Fibroblast of skin of right quadriceps (primary cell): ENCODE data around the gene HSPA1A.
"Not testable (repeated sequence)": the region's sequence is repeated elsewhere in the genome, so short reads cannot be mapped to it uniquely, and the experiment has no call there.

Source experiments
- DNase-seq: peaks from one replicate; pipeline ENCODE4 v3.0.0-alpha.2; 2013

Gene HSPA1A

GRCh38 chr6:31811645-31812044, 3.7 kb upstream of the HSPA1A start:
- DNase-seq: no peak

GRCh38 chr6:31813465-31813849, 1.9 kb upstream of the HSPA1A start:
- DNase-seq: no peak

- peak; percentile 99 for DNase-seq
Measured at GRCh38 chr6:31814677-31815024, 692 bp upstream of the HSPA1A start.

- DNase-seq: not testable (repeated sequence)
Measured at GRCh38 chr6:31817133-31817928, 2.0 kb downstream of the HSPA1A start.

GRCh38 chr6:31817929-31818511, 2.7 kb downstream of the HSPA1A start:
- not testable (repeated sequence) for DNase-seq

- no peak for DNase-seq
Measured at GRCh38 chr6:31819871-31820299, 4.5 kb downstream of the HSPA1A start.

GRCh38 chr6:31820399-31820798, 5.1 kb downstream of the HSPA1A start:
- DNase-seq: not testable (repeated sequence)

- DNase-seq: peak; percentile 39
Measured at GRCh38 chr6:31821301-31822035, 6.1 kb downstream of the HSPA1A start.

- peak; percentile 75 for DNase-seq
Measured at GRCh38 chr6:31822036-31822821, 6.9 kb downstream of the HSPA1A start.

GRCh38 chr6:31823592-31824196, 8.4 kb downstream of the HSPA1A start:
- DNase-seq: not testable (repeated sequence)

GRCh38 chr6:31825553-31825952, 10.2 kb downstream of the HSPA1A start:
- no peak for DNase-seq

GRCh38 chr6:31826793-31827285, 11.5 kb downstream of the HSPA1A start:
- peak; percentile 88 for DNase-seq

- DNase-seq: peak; percentile 100
Measured at GRCh38 chr6:31827286-31828079, 12.1 kb downstream of the HSPA1A start, which contains the start of gene HSPA1B. Gene HSPA1B, plus strand, starts transcription at chr6:31827738. Its CDS starts 213 bp downstream, at chr6:31827951.

GRCh38 chr6:31829633-31830283, 14.4 kb downstream of the HSPA1A start:
- peak; percentile 59 for DNase-seq

GRCh38 chr6:31830886-31831335, 15.6 kb downstream of the HSPA1A start:
- DNase-seq: no peak

- DNase-seq: no peak
Measured at GRCh38 chr6:31831350-31832215, 16.2 kb downstream of the HSPA1A start.

- DNase-seq: peak; percentile 84
Measured at GRCh38 chr6:31834367-31835250, 19.3 kb downstream of the HSPA1A start.

GRCh38 chr6:31836047-31836473, 20.7 kb downstream of the HSPA1A start:
- DNase-seq: no peak
